HepG2 (cell line): Measurements from ENCODE around the gene XRN1. TPM values are rescaled to one million over a fixed set of nuclear protein-coding genes. Genes with fewer than 3 reads are reported as not detected.

Experiments used
- CC2D1A ChIP-seq: sonication (generic); formaldehyde crosslinking; IDR thresholded peaks from 2 replicates; pipeline ENCODE4 v1.8.1; 2023; ENCODE audit warnings: mild to moderate bottlenecking, missing genetic modification reagents
- CTCF ChIP-seq: sonication (generic); formaldehyde crosslinking; IDR thresholded peaks from 2 replicates; pipeline ENCODE4 v1.5.0; 2020; ENCODE audit warnings: mild to moderate bottlenecking, missing genetic modification reagents, moderate library complexity
- FOSL1 ChIP-seq: sonication (generic); formaldehyde crosslinking; IDR thresholded peaks from 2 replicates; pipeline ENCODE4 v1.9.0; 2021; ENCODE audit warnings: missing genetic modification reagents, borderline replicate concordance
- GABPB1 ChIP-seq: IDR thresholded peaks from 2 replicates; pipeline ENCODE4 v1.6.1; 2016; ENCODE audit warnings: mild to moderate bottlenecking, missing genetic modification reagents, moderate library complexity, missing compliant biosample characterization
- HIC2 ChIP-seq: sonication (generic); formaldehyde crosslinking; IDR thresholded peaks from 2 replicates; pipeline ENCODE4 v1.9.0; 2022; ENCODE audit warnings: low read depth, missing genetic modification reagents
- HOMEZ ChIP-seq: IDR thresholded peaks from 2 replicates; pipeline ENCODE4 v1.6.1; 2016; ENCODE audit warnings: low read depth
- KLF9 ChIP-seq: IDR thresholded peaks from 2 replicates; pipeline ENCODE4 v1.6.1; 2016; ENCODE audit warnings: low read depth
- KMT2B ChIP-seq: IDR thresholded peaks from 2 replicates; pipeline ENCODE4 v1.6.1; 2016; ENCODE audit warnings: missing genetic modification reagents, missing compliant biosample characterization
- NCOA5 ChIP-seq: sonication (generic); formaldehyde crosslinking; IDR thresholded peaks from 2 replicates; pipeline ENCODE4 v1.4.0; 2020; ENCODE audit warnings: missing genetic modification reagents
- SKIL ChIP-seq: sonication (generic); formaldehyde crosslinking; IDR thresholded peaks from 2 replicates; pipeline ENCODE4 v1.8.0; 2022; ENCODE audit warnings: missing genetic modification reagents, mild to moderate bottlenecking, moderate library complexity, borderline replicate concordance
- SRSF4 ChIP-seq: fragments of 200-400 bp; formaldehyde crosslinking; IDR thresholded peaks from one replicate; pipeline ENCODE4 v1.6.1; 2018; ENCODE audit warnings: mild to moderate bottlenecking, low read depth, low read length, moderate library complexity; ENCODE audit not compliant: poor library complexity, severe bottlenecking
- STAG1 ChIP-seq: sonication (generic); formaldehyde crosslinking; IDR thresholded peaks from 2 replicates; pipeline ENCODE4 v1.4.0; 2020; ENCODE audit warnings: missing genetic modification reagents
- ZFP41 ChIP-seq: sonication (generic); formaldehyde crosslinking; IDR thresholded peaks from 2 replicates; pipeline ENCODE4 v1.4.0; 2020; ENCODE audit warnings: mild to moderate bottlenecking, missing genetic modification reagents, borderline replicate concordance
- ZNF441 ChIP-seq: sonication (generic); formaldehyde crosslinking; IDR thresholded peaks from 2 replicates; pipeline ENCODE4 v1.7.0; 2021; ENCODE audit warnings: missing genetic modification reagents, borderline replicate concordance
- ZNF501 ChIP-seq: sonication (generic); formaldehyde crosslinking; IDR thresholded peaks from 2 replicates; pipeline ENCODE4 v1.5.1; 2020; ENCODE audit warnings: mild to moderate bottlenecking, moderate library complexity, missing genetic modification reagents
- ZNF687 ChIP-seq: sonication (generic); formaldehyde crosslinking; IDR thresholded peaks from 2 replicates; pipeline ENCODE4 v1.5.1; 2020; ENCODE audit warnings: mild to moderate bottlenecking, missing genetic modification reagents, moderate library complexity
- polyA plus RNA-seq, 8 experiments: library from polyadenylated mRNA; depleted of rRNA in 3 of 8; stranded (reverse) in 7 of 8; unstranded in 1 of 8; fragments of >200 nt; fragmentation: Illumina TruSeq in 4 of 8; extraction: Trizol in 4 of 8; gene quantifications; 2 replicates each; pipeline versions ENCODE4 v1.2.1 to v1.2.3, GENCODE V29; 2011 to 2016; ENCODE audit warnings: low read depth in 4 of 8, missing spikeins in 1 of 8, mixed read lengths in 1 of 8; ENCODE audit not compliant: insufficient read depth in 1 of 8
- total RNA-seq, 5 experiments: library from RNA; depleted of rRNA; stranded (reverse); fragments of >200 nt; fragmentation: Illumina TruSeq; extraction: Trizol; gene quantifications; 2 replicates each; pipeline ENCODE4 v1.2.3, GENCODE V29; 2016; ENCODE audit warnings: low read depth in 1 of 5

The XRN1 gene
- total and polyA plus RNA-seq, 2 of the 13 experiments (the other 11 are each of a cell fraction or from before 2014, with no cell fraction given), result 13.2 to 13.3 TPM

- TF ChIP-seq SKIL, result no peak
- TF ChIP-seq STAG1, result peak; percentile 95
- peak; percentile 94 for TF ChIP-seq CTCF
- no peak for TF ChIP-seq NCOA5 (CRISPR knock-in tag)
- no peak for TF ChIP-seq ZNF687
- TF ChIP-seq ZFP41 (CRISPR knock-in tag), result no peak
- TF ChIP-seq SRSF4, result no peak
- TF ChIP-seq ZNF441 (CRISPR knock-in tag), result no peak
- TF ChIP-seq HIC2 (CRISPR knock-in tag), result no peak
- no peak for TF ChIP-seq ZNF501
- TF ChIP-seq CC2D1A (CRISPR knock-in tag), result no peak
- no peak for TF ChIP-seq GABPB1 (CRISPR knock-in tag)
- 0 out of 2 replicates have a peak, but pooled peaks have one; percentile 51 for TF ChIP-seq HOMEZ (CRISPR knock-in tag)
- no peak for TF ChIP-seq FOSL1 (CRISPR knock-in tag)
- TF ChIP-seq KLF9 (CRISPR knock-in tag), result no peak; the same call in 1 of the 2 replicates
- TF ChIP-seq KMT2B, result 0 out of 2 replicates have a peak, but pooled peaks have one; percentile 42
These were observed 167.8 kb downstream of the XRN1 start (continued) for GRCh38 chr3:142279965-142280590.
